Activated CD4-positive, alpha-beta T cell treated with anti-CD3 and anti-CD28 coated beads, Interleukin-10, Interleukin-2, amounts not matched to agents 100 ng/mL and 50 ng/mL, durations not matched to agents 16 hours and 8 hours (primary cell): Measurements from ENCODE around the gene KRT33B.

Experiments used
- DNase-seq: peaks from one replicate; pipeline ENCODE4 v3.0.0-alpha.2; 2020

KRT33B gene

DNA sequence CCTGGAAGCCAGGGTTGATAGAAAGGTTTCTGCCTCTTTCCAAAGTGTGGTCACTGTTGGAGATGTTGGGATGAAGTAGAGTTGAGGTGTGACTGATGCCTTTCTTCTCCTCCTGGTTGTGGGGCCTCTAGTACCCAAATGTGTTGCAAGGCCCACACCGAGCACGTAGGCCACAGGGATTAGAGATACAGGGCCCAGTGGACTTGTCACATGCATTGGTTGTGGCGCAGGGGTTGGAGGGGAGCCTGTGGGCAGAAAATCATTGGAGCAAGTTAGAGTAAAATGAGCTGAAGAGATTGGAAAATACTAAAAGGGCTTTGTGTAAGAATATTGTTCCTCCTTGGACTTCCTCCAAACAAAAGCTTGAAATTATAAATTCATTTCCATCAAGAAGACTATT, 23.6 kb downstream of the KRT33B start:
- DNase-seq = no peak

DNA sequence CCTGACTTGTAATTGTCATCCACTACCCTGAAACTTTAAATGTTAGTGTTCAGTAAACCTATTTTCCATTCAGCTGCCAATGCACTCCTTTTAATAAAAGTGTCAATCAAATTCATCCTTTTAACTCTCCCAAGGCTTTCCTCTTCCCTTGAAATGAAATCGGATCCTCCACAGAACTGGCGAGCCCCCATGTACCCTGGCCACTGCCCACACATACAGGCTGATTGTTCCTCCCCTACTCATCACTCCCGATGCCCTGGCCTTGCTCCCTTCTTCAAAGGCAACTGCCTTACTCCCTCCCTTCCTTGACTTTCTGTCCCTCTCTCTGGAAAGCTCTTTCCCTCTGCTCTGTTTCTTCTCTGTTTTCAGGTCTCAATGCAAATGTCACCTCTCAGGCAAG, 26.6 kb downstream of the KRT33B start:
- no peak for DNase-seq

DNA sequence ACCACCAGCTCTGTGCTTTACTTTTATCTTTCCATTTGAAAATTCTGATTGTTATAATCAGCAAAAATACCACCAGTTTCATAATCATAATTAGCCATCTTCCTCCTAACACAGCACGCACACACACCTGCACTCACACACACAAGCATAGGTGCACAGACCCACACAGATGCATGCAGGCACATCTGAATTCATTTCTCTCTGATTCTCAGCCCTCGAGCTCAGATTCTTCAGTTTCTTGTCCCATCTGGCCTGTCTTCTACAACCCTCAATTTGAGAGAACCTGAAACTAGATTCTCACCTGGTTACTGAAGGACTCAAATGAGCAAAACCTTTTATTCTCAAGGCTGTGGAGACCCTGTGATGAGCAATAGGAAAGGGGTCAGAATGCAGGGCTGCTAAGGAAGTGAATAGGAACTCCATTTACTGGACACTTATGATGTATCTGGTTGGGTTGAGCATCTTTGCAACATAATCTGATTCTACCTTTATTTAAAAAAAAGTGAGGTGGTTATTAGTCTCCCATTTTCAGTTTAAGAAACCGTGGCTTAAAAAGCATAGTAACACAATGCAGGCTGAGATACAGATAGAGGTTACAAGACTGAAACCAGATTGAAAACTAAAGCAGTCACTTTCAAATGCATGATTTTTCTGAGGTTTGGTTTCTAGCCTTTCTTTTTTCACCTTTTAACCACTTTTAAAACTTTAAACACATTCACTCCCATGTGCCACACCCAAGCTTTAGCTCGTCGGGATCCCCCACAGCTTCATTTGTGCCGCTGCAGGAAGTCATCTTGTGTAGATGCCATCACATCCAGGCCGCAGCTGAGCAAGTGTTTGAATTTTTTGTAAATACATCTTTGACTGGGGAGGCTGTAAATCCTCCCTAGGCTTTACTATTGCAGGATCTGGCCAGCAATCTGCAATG, 28.4 kb downstream of the KRT33B start:
- peak; percentile 59 for DNase-seq

DNA sequence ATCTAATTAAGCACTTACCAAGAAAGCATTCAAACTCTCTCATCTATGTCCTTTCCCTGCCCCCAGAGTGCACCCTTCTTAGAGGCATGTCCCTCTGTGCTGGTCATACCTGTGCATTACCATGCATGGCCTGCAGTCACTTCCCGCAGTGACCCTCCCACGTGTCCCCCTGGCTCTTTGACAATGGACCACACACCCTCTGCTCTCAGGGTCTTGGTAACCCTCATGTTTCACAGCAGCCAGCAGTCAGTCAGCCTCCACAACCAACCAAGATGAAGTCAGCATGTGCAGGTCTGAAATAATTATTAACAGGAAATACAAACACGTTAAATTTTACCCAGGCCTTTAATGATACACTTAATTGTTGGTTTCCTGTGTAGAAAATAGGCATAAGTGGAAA, 29.1 kb downstream of the KRT33B start:
- no peak for DNase-seq

DNA sequence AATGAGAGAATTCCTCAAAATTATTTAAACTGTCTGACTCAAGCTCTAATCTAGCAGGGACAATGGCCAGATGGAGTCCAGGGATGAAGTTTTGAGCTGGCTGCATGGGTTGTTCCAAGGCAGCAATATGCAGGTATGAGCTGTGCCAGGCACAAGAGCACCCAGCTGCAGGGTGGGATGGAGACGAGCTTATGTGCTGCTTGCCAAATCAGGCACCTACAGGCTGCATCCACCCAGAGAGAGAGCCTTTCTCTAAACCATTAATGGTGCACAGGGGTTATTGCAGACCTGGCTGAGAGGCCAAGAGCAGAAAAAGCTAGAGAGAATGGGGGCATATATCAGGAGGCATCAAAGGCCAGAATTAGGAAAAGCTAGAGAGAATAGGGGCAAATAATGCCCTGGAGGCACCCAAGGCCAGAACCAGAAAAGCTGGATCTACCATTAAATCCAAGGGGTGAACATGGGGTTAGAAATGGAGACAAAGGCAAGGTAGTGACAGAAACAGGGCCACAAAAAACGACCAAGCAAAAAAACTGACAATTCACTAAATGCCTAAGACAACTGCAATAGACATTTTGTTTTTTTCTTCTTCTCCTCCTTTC, 29.9 kb downstream of the KRT33B start:
- no peak for DNase-seq

DNA sequence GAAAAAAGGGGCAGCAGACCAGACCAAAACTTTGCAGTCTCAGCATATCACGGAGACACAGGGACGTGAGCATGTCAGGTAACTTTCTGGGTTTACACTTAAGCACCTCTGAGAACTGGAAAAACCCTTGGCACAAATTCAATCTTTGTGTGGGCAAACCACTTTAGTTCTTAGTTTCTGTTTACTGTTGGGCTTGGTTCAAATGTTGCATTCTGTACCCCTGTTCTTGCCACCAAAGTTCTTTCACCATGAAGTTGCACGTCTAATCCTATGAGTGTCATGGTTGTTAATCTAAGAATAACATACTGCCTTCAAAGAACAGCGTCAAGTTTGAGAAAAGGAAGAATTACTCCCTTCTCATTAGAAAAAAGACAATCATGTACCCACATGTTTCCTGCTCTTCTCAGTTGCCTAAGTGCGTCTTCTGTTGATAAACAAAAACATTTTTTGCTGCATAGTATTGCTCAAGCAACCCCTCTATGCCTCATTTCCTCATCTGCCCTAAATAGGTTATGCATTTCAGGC, 30.6 kb downstream of the KRT33B start:
- peak; percentile 46 for DNase-seq

DNA sequence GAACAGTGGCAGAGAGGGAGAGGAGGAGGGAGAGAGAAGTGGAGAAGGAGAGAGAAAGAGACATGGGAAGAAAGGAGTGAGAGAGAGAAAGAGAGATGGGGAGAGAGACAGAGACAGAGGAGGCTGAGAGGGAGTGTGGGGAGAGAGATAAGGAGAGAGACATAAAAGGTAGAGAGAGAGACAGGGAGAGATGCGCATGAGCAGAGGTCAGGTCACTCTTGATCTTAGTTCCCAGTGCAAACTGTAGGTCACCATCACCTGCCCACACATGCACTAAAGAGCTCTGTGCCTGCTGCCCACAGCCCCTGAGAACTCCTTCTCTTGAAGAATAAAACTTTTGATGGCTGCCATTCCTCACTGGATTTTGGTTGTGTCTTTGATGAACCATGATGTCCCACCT, 33.9 kb downstream of the KRT33B start:
- DNase-seq = no peak

DNA sequence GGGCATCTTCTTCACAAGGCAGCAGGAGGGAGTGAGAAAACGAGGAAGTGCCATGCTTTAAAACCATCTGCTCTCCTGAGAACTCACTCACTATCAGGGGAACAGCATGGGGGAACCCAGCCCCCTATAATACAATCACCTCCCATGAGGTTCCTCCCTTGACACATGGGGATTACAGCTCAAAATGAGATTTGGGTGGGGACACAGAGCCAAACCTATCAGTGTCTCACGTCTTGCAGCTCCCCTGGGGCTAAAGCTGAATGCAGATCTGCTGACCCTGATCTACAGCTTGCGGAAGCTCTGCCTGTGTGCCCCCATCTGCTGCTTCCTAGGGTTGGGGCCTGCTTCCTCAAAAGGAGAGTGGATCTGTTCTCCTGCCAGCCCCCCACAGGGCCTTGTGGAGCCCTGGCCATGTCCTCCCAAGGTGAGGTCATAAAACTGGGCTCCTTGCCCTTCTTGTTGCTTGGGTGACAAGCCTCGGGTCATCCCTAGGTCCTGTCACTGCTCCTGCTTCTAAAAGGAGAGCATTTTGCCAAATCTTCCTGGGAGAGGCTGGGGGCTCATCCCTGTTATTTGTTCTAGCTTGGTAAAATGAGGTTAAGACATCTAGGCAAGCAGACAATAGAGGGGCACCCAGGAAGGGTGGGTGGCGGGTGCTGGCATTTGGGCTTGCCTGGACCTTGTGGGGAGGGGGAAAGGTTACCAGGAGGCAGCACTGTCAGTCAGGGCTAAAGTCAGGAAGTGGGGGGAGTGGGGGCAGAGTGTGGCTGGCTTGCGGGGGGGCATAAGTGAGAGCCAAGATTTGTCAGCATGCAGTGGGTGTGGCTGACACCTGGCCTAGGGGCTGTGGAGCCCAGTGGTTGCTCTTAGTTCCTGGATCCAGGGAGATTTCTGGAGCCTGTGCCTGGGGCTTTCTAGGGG, 35.0 kb downstream of the KRT33B start:
- DNase-seq = no peak

DNA sequence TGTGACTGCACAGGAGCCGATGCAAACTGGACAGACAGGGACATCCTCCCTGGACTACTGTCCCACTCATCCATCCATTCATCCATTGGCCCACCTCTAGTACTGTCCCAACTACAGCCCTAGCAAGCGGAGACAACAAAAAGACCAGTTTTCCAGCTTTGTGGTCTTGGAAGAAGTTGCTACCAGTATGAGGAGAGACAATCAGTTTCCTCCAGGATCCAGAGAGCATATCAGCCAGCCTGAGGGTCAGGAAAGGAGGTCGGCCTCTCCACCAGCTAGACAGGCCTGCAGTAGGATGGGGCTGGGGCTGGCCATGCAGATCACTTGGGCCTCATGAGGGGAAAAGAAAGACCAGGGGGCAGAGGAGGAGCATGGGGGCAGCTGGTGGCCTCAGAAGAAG, 35.8 kb downstream of the KRT33B start:
- no peak for DNase-seq

DNA sequence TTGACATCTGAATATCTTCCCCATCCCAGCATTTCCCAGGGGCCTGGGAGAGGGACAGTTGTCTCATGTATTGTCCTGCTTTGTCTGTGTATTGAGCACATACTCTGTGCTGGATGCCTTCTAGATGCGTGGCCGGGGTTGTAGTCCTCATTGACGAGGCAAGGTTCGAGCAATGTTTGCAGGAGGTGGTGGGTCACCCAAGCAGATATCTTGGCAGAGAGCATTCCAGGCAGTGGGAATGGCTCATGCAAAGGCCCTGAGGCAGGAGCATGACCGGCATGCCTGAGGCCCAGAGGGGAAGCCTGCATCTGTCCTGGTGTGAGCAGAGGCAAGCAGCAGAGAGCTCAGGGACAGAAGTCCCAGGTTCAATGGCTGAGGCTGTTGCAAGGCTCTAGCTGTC, 36.5 kb downstream of the KRT33B start:
- no peak for DNase-seq

DNA sequence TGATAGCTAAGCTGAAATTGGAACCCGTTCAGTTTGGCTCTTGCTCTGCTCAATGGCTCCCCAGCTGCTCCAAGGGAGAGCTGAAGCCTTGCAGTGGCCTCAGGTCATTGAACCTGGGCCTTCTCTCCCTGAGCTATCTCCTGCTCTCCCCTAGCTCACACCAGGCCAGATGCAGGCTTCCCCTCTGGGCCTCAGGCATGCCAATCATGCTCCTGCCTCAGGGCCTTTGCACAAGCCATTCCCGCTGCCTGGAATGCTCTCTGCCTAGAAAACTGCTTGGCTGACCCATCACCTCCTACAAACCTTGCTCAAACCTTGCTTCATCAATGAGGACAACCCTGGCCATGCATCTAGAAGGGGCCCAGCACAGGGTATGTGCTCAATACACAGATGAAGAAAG, 37.4 kb downstream of the KRT33B start:
- DNase-seq = no peak

DNA sequence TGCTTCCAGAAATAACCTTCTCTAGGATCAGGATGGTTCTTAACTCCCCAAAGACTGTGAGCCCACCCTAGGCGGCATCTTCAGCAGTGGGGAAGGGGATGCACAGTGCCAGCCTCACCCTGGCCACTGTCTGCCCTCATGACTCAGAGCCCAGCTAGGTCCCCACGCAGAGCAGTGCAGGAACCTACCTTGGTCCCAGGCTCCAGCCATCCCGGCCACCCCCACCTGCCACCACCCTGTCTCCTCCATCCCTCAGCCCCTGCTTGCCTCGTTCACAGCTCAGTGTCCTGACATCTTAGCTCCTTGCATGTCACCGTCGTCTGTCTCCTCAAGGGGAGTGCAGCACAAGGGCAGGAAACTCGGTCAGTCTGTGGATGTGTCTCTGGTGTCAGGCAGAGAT, 38.0 kb downstream of the KRT33B start:
- DNase-seq = no peak

DNA sequence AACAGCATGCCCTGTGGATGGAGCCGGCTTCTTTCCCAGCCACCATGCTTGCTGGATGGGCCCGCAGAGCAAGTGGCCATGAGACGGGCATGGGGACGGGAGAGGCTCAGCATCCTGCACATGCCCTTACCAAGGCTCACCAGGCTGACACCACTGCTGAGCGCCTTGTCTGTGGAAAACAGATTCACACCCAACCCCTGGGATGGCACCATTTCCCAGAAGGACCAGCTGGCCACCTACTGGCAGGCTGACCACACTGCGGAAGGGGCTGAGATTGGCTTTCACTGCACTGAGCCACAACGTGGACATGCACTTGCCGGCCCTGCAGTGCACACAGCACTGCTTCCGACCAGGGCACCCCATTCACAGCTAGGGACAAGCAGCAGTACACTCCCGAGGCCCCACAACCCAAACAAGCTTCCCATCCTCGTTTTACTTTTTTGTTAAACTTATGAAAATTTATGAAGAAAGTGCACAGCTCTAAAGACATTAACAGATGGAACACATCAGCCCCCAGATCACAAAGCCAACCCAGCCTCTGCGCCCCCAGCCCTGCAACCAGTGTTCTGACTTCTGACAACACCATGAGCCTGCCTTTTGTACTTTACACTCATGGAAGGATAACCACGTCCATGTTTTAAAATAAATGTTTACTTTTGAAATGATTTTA, 40.2 kb downstream of the KRT33B start:
- DNase-seq = peak; percentile 39

DNA sequence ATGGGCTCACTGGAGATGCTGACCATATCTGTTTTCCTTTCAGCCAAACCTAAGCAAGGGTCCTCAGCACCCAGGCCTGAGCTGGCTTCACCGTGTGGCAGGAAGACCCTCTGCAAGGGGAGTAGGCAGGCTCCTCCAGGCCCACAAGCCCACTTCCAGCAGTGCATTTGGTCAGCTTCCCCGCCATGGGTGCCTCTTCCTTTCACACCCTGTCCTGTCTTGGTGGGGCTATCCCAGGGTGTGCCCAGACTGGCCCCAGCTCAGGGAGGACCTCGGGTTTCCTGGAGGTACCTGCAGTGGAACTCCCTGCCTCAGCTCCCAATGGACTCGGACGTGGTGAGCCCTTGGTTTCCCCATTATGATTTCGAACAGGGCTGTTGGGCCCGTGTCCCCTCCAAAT, 41.4 kb downstream of the KRT33B start:
- no peak for DNase-seq

DNA sequence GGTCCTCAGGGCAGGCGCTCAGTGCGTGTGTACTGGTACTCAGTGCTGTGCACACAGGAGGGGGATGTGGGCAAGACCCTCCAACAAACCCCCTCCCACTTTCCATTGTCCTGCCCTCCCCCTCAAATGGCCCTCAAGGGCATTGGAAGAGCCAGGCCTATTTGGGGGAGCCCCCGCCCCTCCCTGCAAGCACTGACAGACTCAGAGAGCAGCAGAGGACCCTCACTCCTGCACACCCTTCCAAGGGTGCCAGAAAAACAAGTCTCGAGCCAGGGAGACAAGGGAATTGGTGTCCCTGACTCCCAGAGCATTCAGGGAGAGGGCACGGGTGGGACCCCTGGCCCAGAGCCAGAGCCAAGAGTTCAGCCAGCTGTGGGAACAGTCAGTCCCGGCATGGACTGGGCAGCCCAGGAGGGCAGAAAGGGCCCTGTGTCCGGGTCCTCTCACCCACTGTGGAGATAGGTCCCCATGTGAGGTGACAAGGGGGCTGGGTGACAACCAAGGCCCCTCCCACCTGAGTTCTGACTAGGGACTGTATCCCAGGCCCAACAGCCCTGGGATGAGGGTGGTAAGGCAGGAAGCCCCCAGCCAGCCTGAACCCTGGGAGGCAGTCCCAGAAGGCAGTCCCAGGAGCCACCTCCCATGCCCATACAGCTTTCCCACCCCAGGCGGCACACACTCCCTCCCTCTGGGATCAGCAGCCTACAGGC, 42.0 kb downstream of the KRT33B start:
- no peak for DNase-seq

DNA sequence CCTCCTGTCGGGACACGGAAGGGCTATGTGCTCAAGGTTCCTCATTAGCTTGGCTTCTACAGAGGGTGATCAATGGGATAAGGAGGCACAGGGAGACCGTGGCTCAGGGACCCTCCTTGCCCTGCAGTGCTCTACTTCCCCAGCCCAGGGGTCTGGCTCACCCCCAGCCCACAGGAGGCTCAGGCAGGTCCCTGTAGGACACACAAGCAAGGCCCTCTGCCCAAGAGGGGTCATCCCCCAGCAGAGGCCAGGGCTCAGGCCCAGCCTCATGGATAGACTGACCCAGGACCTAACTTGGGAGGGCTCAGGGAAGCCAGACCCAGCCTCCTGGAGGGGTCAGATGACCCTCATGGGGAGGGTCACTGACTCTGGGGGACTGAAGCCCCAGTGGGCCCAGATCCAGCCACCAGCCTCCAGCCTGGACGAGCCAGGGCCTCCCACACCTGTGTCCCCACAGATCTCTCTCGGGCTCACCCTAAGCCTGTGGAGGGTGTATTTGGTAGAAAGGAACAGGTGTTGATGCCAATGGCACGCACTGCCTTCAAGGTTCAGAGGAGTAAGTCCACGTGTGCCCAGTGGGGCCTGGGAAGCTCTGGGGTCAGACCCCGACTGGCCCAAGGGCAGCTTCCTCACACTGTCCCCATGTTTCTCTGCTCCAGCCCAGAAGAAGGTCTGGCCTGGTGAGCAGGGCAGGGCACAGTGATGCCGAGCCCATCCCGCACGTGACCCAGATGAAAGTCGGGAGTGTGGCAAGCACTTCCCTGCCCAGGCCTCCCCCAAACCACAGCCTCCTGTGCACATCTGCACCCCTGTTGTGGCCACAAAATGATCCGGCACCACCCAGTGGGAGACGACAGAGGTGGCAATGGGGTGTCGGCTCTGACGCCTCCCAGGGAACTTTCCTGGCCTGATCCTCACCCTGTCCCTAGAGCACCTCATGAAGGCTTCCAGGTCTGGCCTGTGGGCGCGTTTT, 43.2 kb downstream of the KRT33B start:
- no peak for DNase-seq

DNA sequence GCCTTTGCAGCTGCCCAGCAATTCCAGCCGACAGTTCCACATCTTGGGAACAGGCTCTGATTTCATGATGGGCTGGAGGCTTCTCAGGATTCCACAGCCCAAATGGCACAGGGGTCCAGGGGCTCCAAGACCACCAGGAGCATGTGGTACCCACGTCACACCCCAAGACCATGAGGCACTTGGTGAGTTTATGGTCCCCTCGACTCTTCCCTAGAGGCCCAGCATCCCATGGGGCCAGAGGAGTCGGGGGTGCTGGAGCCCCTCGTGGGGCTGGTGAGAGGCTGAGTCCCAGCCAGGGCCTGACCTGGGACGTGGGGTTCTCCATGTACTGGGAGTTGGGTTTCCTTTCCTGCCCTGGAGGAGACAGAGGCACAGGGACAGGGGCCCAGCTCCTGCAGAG, 44.0 kb downstream of the KRT33B start:
- DNase-seq = no peak

DNA sequence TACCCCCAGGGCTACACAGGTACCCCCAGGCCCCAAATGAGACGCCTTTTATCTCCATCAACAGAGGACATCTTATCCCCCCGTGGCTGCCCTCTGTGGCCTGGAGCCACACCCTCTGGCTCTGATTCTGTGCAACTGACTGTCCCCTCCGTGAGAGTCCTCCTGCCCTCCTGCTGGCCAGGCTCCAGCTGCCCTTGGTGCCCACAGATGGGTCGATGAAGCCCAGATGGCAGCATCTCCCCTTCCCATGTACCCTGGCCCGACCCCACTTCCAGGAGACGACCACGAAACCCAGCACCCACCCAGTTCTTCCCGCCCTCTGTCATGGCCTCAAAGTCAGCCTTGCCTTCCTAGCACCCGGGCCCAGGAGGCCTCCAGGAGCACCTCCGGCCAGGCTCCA, 44.5 kb downstream of the KRT33B start:
- DNase-seq = no peak

DNA sequence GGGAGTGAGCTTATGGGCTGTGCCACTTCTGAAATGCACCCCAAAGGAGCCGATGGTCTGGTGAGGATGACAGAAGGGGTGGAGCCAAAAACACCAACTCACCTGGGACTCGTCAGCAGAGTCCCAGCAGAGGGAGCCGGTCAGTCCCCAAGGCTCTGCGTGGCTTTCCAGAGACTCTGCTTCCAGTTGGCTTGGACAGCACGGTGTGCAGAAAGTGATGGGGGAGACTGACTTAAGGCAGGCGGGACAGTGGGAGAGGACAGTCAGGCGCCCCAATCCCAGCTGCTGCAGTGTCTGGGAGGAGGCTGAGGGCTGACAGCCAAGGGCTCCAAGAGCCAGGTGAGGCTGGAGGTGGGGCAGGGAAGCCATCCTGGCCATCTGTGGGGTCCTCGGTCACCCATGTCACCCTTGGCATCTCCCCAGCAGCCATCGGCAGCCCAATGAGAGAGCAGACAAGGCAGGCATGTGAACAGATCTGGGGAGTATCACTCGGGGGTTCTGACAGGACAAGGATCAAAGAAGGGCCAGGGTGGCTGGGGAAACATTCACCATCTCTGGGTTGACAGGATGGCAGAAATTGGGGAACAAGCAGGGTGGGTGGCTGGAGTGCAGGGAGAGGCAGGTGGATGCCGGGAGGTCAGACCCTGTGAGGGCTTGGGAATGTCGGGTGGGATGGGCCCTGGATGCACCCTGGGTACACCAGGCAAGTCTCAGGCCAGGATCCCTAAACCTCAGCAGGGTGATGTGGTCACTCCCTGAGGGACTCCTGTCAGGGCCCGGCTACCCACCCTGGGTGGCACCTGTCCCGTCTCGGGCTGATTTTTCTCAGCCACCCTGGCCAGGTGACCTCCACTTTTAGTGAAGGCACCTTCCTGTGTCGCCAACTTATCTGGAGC, 45.2 kb downstream of the KRT33B start:
- DNase-seq = no peak
